Loucy (cell line): Measurements from ENCODE around the gene ZNF394.

Experiments
- EZH2phosphoT487 ChIP-seq: fragments of 200-600 bp; IDR thresholded peaks from 2 replicates; pipeline ENCODE4 v1.6.1; 2018; ENCODE audit warnings: antibody characterized with exemption, mild to moderate bottlenecking, moderate library complexity, borderline replicate concordance
- TF ChIP-seq, protein P1 (sequence below): fragments of 200-600 bp; sonication (generic); conservative IDR thresholded peaks from 2 replicates; pipeline ENCODE4 v1.5.1; 2014; ENCODE audit warnings: mild to moderate bottlenecking, antibody characterized with exemption, low read length

DNA sequence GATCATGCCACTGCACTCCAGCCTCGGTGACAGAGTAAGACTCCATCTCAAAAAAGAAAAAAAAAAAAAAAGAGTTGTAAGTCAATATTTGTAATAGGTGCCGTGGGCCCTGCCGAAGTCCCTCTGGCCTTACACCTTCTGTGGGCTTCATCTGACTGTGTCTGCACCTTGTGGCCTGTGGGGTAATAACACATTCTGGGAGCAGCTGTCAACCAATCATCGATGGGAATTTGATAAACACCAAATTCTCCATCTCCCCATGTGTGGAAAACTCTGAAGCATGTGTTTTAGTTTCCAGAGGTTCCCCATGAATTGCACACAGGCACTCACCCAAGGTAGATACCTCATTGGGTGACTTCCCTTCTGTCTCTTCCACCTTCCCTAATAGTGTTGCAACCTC lies 10.8 kb downstream of the ZNF394 start:
- TF ChIP-seq, protein P1, sequence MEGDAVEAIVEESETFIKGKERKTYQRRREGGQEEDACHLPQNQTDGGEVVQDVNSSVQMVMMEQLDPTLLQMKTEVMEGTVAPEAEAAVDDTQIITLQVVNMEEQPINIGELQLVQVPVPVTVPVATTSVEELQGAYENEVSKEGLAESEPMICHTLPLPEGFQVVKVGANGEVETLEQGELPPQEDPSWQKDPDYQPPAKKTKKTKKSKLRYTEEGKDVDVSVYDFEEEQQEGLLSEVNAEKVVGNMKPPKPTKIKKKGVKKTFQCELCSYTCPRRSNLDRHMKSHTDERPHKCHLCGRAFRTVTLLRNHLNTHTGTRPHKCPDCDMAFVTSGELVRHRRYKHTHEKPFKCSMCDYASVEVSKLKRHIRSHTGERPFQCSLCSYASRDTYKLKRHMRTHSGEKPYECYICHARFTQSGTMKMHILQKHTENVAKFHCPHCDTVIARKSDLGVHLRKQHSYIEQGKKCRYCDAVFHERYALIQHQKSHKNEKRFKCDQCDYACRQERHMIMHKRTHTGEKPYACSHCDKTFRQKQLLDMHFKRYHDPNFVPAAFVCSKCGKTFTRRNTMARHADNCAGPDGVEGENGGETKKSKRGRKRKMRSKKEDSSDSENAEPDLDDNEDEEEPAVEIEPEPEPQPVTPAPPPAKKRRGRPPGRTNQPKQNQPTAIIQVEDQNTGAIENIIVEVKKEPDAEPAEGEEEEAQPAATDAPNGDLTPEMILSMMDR, result peak; percentile 19; the same call in 1 of the 2 replicates
- TF ChIP-seq EZH2phosphoT487, result no peak
